Stimulated activated CD4-positive, alpha-beta T cell treated with anti-CD3 and anti-CD28 coated beads, Interleukin-4, amount 100 ng/mL, for 24 hours (primary cell): ENCODE measurements around the gene RBX1.
"Not testable (repeated sequence)": the region's sequence is repeated elsewhere in the genome, so short reads cannot be mapped to it uniquely, and the experiment has no call there.

Experiments
- DNase-seq: peaks from one replicate; pipeline ENCODE4 v3.0.0-alpha.2; 2020

Gene RBX1

DNA sequence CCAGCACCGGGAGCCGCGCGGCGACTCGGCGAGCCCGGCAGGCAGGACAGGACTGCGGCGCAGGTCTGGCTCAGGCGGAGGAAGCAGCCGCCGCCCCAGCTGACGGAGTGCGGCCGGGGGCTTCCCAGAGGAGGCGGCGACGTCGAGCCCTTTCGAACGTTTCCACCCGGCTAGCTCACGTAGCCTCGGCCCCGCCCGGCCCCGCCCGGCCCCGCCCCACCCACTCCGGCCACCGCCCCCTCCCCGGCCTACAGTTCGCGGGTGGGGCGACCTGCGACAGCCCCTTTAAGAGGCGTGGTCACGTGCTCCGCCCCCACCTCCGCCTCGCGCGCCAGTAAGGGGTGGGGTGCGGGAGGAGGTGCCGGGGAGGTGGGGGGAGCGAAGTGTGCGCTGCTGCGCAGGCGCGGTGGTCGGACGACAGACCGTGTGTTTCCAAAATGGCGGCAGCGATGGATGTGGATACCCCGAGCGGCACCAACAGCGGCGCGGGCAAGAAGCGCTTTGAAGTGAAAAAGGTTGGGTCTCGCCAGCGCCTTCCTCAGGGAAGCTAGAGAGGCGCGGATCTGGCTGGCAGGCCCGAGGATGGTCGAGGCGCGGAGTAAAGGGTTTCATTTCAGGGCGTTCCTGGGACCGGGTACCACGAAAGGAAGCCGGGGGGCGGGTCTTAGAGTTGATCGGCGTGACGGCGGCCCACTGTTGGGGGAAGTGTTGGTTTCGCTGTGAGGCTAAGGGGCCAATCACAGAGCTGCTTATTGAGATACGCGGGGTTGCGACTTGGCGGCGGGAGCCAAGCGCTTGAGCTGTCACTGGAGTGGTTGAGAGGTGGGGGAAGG, at the start of gene RBX1:
Gene RBX1, plus strand, starts transcription at position 417 of the 833 bp plus-strand sequence. Its CDS starts 21 bp downstream, at position 438.
- peak; percentile 99 for DNase-seq

DNA sequence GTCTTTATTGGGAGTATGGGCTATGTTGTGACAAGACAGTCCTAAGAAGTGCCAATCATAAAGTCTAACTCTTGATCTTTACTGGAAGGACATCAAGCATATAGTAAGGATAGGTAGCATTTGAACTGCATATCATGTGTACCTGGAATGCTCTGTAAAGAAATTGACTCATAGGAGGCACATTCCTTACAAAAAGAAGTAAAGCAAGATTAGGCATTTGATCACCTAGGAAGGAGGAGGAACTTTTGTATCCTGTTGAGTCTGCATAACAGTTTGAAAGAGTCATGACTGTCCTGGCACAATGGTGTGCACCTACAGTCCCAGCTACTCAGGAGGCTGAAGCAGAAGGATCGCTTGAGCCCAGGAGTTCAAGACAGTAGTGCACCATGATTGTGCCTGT, 47.1 kb upstream of the RBX1 start:
- no peak for DNase-seq

- no peak for DNase-seq
Measured at GRCh38 chr22:40908895-40909294, 42.3 kb upstream of the RBX1 start.

DNA sequence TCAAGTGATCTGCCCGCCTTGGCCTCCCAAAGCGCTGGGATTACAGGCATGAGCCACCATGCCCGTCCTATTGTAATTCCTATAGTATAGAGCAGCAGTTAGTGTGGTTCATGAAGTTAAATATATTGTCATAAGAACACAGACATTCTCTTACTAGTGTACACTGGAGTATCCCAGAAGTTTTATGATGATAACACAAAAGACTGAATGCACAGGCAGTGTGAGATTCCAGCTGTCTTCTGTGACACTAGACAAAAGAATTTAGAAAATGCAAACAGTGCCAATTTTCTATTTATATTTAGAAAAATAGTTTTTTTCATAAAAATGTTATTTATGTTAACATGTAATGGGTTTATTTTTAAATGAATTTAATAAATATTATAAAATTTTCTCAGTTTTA, 39.4 kb upstream of the RBX1 start:
- no peak for DNase-seq

GRCh38 chr22:40912987-40913386, 38.2 kb upstream of the RBX1 start:
- not testable (repeated sequence) for DNase-seq

- DNase-seq: no peak
Measured at GRCh38 chr22:40919446-40919845, 31.7 kb upstream of the RBX1 start.

DNA sequence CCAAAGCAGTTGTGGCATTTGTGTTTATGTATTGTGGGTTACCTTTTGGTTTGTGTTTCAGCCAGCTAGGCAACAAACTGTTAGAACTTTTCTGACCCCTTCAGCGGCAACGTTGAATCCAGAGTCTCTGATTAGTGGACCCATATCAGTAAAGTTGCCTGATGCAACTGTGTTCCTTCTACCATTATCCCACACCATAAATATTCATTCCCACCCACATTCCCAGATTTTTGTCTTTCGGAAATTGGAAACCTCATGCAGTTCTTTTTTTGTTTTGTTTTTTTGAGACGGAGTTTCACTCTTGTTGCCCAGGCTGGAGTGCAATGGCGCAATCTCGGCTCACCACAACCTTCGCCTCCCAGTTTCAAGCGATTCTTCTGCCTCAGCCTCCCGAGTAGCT, 30.7 kb upstream of the RBX1 start:
- no peak for DNase-seq

GRCh38 chr22:40922484-40923303, 28.5 kb upstream of the RBX1 start:
- DNase-seq: peak; percentile 30

- no peak for DNase-seq
Measured at GRCh38 chr22:40928657-40929056, 22.5 kb upstream of the RBX1 start.

- no peak for DNase-seq
Measured at GRCh38 chr22:40932396-40932795, 18.8 kb upstream of the RBX1 start.

DNA sequence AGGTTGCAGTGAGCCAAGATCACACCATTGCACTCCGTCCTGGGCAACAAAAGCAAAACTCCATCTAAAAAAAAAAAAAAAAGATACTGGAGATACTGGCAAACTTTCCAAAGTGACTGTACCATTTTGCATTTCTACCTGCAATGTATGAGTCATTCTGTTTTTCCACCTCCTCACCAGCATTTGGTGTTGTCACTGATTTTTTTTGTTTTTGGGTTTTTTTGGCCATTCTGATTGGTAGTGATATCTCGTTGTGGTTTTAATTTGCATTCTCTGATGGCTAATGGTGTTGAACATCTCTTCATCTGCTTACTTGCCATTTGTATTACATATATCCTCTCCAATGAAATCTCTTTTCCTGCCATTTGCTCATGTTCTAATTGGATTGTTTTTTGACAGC, 12.0 kb upstream of the RBX1 start:
- no peak for DNase-seq

- DNase-seq: no peak
Measured at GRCh38 chr22:40951795-40952605, 822 bp downstream of the RBX1 start.

DNA sequence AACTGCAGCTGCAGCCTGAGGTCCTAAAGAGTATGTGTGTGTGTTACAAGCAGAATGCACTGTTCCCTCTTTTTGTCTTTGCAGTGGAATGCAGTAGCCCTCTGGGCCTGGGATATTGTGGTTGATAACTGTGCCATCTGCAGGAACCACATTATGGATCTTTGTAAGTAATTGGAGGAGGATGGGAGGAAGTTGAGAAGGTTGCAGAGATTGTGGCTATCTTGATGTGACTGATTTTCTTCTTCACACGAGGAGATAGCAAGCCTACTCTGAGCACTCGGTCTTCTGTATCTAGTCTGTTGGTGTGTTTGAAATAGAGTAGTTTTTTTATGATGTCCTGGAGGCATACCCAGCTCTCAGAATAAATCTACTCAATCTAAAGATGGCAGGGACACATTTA, 2.3 kb downstream of the RBX1 start:
- DNase-seq: no peak

- no peak for DNase-seq
Measured at GRCh38 chr22:40954113-40954512, 2.9 kb downstream of the RBX1 start.

GRCh38 chr22:40955571-40955970, 4.4 kb downstream of the RBX1 start:
- DNase-seq: no peak

- no peak for DNase-seq
Measured at GRCh38 chr22:40957601-40958000, 6.4 kb downstream of the RBX1 start.

DNA sequence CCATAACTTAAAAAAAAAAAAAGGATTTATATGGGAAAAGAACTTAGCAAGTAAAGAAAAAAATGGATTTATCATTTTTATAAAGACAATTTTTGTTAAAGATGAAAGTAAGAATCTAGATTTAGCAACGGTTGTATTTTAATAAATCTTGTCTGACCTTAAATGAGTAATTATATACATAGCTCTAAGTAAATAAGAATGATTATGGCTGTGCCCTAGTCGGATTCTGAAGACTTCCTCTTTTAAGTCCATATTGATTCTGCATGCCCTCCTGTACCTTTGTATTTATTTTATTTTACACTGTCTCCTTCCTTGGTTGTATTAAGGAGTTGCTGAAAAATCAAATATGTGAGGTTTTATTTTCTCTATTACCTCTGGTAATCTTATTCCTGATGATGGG, 7.1 kb downstream of the RBX1 start:
- no peak for DNase-seq

DNA sequence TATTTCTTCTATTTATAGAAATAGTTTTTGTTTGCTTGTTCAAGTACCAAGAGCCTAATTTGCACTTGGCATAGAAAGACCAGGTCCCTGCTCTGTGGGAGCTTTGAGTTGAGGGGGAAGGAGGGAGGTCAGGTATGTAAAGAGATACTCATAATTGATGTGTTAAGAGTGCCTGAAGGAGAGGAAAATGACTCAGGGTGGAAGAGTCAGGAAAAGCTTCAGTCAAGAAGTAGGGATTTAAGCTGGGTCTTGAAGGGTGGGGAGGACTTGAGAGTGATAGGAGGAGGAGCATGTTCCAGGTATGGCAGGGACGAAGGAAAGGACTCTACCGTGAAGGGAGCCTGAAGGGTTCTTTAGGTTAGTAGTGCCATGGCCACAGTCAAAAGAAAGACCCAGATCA, 9.0 kb downstream of the RBX1 start:
- no peak for DNase-seq

- no peak for DNase-seq
Measured at GRCh38 chr22:40965936-40966725, 15.0 kb downstream of the RBX1 start.

DNA sequence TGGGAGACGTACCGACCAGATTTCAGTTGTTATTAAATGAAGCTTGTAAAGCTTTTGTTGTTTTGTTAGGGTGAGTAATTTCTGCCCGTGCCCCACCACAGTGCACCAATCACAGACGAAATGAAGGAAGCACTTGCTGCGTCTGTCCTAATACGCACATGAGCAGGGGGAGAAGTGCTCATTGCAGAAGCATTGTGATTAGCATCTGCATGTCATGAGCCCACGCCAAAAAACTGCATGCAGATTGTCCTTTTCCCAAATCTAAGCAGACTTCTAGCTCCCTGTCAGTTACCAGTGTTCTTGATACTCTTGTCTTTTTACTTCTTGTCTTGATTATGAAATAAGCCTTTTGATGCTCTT, 15.5 kb downstream of the RBX1 start:
- no peak for DNase-seq

GRCh38 chr22:40967111-40967760, 16.1 kb downstream of the RBX1 start:
- DNase-seq: no peak

DNA sequence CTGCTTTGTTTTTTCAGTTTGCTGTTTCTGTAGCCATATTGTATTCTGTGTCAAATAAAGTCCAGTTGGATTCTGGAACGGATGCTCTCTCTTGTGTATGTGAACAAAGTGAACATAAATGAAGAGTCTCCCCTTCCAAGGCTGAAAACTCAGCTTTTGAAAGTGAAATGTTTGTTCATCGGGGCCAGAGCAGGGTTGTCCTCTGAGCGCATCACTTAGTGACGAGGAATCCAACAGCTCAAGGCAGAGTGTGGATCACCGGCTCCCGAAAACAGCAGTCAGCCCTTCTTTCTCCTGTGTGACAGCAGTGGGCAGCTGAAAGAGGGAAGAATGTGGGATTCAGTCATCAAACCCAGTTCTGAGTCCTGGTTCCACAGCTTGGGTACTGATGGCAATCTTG, 21.4 kb downstream of the RBX1 start:
- no peak for DNase-seq
